Head of caudate nucleus (tissue), 42 donors: Measurements from ENCODE around the gene SOX12.
"Not testable (repeated sequence)": the region's sequence is repeated elsewhere in the genome, so short reads cannot be mapped to it uniquely, and the experiment has no call there.

Experiments used
- DNase-seq, 42 donors: peaks; one replicate each; pipeline versions ENCODE4 v3.0.0 to v3.0.0-alpha.2; 2020 to 2021; ENCODE audit warnings: mixed read lengths in 7 of 42
- intact Hi-C: fragments of 100-400 bp; cut with DNase I; formaldehyde crosslinking; loops from one replicate; pipeline ENCODE4 v1.15.0; 2022

The SOX12 gene

DNA sequence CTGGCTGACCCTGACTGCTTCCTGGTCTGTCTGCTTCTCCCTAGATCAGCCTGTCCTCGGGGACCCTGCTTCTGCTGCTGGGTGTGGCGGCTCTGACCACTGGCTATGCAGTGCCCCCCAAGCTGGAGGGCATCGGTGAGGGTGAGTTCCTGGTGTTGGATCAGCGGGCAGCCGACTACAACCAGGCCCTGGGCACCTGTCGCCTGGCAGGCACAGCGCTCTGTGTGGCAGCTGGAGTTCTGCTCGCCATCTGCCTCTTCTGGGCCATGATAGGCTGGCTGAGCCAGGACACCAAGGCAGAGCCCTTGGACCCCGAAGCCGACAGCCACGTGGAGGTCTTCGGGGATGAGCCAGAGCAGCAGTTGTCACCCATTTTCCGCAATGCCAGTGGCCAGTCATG, 27.8 kb downstream of the SOX12 start:
- intact Hi-C loops, result loop anchor here (5.0 to 10.0 kb wide), 3 partner anchors 54 to 292 kb away; partner anchors contain the start of genes RBCK1 and TBC1D20
- no peak for DNase-seq

DNA sequence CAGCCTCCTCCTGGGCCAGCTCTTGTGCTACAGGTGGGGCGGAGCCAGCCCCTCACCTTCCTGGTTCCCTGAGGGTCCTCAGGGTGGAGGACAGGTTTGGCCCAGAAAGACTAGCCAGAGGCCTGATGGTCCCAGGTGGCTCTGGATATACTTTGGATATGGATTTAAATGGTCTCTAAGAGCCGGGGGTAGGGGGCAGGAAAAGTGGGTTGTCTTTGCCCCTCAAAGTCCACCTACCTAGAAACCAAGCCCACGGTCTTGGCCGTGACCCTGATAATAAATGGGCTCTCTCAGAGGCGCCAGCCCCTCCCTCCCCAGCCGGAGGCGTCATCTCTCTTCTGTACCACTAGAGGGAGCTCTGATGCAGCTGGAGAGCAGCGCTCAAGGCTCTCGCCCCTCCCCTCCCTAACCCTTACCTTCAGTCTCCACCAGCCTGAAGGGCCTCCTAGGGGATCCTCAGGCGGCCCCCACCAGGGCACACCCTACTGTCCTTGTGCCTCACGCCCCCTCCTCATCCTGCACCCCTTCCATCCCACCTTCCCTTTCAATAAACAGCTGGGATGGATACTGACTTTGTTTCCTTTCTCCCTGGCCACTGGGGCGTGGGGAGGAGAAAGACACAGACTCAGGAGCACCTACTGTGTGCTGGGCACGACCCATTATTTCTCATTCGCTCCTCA, 29.1 kb downstream of the SOX12 start:
- peak; percentile 42 to 90 (median 78) for DNase-seq
- intact Hi-C loops, result loop anchor here (5.0 to 10.0 kb wide), 3 partner anchors 53 to 290 kb away; partner anchors contain the start of genes RBCK1 and TBC1D20

DNA sequence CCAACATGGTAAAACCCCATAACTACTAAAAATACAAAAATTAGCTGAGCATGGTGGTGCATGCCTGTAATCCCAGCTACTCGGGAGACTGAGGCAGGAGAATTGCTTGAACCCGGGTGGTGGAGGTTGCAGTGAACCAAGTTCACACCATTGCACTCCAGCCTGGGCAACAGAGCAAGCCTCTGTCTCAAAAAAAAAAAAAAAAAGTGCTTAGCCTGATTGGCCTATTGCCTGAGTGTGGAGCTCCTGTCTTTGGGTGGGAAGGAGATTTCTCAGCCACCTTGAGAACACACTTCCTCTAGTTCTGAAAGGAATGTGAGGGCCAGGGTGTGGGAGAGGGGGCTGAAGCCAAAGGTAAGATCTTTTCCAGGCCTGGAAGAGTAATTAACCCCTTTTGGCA, 30.8 kb downstream of the SOX12 start:
- not testable (repeated sequence) for DNase-seq
- intact Hi-C loops, result loop anchor here (5.0 to 10.0 kb wide), 2 partner anchors 121 to 289 kb away; no protein-coding TSS in a partner anchor

GRCh38 chr20:356745-357144, 31.4 kb downstream of the SOX12 start:
- intact Hi-C loops, result loop anchor here (5.0 to 10.0 kb wide), 2 partner anchors 121 to 288 kb away; no protein-coding TSS in a partner anchor
- DNase-seq, result no peak

DNA sequence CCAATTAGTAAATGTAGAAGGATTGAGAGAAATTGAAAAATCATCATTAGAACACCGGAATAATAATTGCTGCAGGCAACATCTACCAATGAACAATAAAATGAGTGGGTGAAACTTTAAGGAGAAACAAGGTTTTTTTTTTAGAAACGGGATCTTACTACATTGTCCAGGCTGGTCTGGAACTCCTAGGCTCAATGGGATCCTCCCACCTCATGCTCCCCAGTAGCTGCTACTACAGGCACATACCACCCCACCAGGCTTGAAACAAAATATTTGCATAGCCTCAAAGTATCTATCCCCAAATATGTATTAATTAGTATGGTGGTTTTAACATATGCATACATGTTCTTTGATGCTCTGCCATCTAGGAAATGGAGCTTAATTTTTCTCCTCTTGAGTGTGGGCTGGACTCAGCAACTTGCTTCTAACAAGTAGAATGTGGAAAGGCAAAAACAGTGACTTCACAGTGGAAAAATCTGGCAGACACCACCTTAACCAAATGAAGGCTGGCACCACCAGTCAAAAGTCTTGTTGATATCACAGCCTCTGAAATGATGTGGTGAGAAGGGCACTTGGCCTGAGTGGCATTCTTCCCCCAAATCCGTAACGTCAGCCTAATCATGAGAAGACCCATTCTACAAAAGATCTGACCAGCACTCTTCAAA, 33.7 kb downstream of the SOX12 start:
- no peak for DNase-seq

GRCh38 chr20:361561-361960, 36.2 kb downstream of the SOX12 start:
- intact Hi-C loops, result no loop called here

More for the DNA sequence above, 33.7 kb downstream of the SOX12 start:
- intact Hi-C loops, result loop anchor here (5.0 to 10.0 kb wide), 2 partner anchors 118 to 286 kb away; no protein-coding TSS in a partner anchor

DNA sequence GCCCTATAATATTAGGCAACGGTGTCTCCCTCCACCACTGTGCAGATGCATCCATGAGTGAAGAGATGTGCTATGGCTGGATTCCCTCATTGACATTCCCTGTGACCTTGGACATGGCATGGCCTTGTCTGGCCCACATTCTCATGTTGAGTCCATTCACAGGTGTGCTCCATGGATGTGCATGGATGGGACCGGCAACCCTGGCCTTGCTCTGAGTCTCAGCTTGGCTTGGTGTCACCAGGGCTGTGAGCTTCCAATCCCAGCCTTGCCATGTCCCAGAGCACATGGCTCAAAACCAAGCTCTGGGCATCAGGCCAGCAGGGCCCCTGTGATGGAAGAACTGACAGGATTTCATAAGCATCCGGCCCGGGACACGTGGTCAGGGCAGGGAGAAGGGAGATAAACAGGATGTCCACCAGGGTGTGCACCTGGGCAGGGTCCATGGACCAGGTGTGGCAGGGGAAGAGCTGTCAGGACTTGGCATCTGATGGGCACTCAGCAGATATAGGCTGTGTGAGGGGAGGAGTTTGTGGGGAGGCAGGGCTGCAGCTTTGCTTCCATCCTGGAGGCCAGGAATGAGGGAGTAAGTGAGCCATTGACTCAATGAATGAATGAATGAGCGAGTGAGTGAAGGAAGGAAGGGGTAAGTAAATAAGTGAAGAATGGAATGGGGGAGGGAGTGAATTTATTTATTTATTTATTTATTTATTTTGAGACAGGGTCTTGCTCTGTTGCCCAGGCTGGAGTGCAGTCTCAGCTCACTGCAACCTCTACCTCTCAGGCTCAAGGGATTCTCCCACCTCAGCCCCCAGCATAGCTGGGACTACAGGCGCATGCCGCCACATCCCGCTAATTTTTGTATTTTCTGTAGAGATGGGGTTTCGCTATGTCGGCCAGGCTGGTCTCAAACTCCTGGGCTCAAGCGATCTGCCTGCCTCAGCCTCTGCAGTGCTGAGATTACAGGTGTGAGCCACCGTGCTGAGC, 37.2 kb downstream of the SOX12 start:
- DNase-seq, result peak; percentile 34 to 87 (median 66)
- intact Hi-C loops, result no loop called here

More at GRCh38 chr20:361561-361960, 36.2 kb downstream of the SOX12 start:
- no peak for DNase-seq

DNA sequence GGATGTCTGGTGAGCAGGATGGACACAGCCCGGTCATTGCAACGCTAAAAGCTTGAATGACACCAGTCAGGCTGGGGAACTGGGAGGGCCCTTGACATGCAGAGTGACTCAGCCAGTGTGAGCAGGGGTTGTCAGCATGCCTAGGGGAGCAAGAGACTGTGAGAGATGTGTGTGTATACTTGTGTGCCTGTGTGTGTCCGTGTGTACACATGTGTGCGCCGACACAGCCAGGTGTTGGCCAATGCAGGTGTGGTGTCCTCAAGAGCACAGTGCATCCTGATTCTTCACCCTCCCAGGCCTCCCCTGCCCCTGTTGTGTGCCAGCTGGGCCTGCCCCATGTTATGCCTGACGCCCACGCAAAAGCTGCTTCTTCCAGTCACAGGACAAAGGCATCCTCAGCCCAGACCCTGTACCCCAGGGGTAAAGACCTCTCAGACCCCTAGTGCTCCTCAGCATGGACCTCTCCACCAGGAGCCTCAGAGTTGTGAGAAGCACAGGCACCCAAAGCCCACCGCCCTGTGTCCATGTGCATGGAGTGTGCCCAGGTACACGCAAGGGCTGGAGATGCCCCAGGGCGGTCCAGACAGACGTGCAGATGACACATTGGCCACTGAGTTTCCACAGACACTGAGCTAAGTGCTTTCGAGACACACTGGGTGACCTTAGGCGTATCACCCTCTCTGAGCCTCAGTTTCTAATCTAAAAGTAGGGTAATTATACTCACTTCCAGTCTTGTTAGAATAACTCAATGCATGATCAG, 38.1 kb downstream of the SOX12 start:
- intact Hi-C loops, result no loop called here
- no peak for DNase-seq

GRCh38 chr20:364905-365794, 39.8 kb downstream of the SOX12 start:
- no peak for DNase-seq
- intact Hi-C loops, result no loop called here

DNA sequence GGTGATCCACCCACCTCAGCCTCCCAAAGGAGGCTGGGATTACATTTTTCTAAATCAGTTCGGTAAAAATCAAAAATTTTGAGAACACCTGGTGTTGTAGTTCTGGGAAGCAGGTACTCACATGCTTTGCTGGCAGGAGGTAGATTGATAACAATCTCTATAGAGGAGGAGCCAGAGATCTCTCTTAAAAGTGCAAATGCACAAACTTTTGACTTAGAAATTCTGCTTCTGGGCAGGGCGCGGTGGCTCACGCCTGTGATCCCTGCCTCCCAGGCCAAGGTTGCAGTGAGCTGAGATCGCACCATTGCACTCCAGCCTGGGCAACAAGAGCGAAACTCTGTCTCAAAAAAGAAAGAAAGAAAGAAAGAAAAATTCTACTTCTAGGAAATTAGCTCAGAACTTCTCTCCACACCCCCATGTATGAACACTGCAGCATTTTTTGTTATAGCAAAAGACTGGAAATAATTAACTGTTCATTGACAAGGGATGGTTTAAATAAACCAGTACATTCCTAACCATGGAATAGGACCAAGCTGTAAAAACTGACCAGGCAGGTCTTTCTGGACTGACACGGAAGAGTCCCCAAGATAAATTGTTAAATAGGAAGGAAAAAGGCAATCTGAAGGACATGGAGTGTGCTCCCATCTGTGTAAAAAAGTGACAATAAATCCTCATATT, 40.8 kb downstream of the SOX12 start:
- intact Hi-C loops, result no loop called here
- DNase-seq, result no peak

DNA sequence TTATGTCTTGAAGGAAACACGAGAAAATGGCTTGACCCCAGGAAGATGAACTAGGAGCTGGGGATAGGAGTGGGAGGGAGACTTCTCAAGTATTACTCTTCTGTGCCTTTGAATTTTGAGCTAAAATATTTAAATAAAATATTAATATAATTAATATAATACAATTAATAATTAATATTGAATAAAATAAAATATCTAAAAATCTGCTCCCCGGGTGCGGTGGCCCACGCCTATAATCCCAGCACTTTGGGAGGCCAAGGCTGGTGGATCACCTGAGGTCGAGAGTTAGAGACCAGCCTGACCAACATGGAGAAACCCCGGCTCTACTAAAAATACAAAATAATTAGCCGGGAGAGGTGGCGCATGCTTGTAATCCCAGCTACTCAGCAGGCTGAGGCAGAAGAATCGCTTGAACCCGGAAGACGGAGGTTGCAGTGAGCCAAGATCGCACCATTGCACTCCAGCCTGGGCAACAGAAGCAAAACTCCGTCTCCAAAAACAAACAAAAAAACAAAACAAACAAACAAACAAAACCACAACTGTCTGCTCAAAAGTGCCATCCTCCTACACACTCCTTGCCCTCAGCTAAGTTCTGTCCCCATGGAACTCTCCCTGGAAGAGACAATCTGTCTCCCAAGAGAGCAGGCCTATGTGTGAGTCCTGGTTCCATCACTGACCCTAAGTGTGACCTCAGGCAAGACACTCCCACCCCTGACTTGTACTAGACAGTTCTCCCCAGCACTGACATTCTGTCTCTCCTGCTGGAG, 41.5 kb downstream of the SOX12 start:
- intact Hi-C loops, result no loop called here
- DNase-seq, result no peak

DNA sequence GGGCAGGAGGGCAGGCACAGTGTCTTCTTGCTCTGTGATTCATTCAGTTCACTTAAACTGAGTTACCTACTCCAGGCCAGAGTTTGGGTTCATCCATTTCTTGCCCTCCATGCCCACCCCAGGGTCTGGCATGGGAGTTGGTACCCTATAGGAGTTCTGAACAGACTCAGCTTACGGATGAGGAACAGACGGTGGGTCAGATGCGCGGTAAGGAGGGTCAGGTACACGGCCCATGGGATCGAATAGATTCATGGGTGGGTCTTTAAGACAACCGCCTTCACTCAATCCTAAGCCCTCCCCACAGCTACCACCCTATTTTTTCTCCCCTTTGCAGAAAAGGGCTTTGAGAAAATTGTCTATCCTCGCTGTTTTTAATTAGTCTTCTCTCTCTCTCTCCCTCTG, 42.1 kb downstream of the SOX12 start:
- no peak for DNase-seq
- intact Hi-C loops, result no loop called here

DNA sequence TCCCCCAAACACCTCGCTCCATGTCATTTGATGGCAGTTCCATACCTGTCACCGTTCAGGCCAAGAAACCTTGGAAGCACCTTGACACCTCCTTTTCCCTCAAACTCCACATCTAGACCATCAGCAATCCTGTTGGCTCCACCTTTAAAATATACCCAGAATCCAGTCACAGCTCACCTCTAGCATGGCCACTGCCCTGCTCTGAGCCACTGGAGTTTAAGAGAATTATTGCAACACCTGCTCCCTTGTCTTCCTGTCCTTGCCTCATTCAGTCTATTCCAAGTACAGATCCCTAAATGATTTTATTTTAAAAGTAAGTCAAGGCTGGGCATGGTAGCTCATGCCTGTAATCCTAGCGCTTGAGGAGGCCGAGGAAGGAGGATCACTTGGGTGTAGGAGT, 43.6 kb downstream of the SOX12 start:
- intact Hi-C loops, result no loop called here
- no peak for DNase-seq

DNA sequence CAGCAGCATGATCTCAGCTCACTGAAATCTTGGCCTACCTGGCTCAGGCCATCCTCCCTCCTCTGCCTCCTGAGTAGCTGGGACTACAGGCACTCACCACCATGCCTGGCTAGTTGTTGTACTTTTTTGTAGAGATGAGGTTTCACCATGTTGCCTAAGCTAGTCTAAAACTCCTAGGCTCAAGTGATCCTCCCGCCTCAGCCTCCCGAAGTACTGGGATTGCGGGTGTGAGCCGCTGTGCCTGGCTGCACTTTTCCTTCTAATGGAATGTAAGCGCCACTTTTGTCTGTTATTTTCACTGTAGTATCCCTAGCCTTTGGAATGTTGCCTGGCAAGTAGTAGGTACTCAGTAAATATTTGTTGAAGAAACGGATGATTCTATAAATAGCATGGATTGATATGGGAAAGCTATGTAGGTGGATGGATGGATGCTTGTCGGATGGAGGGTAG, 44.8 kb downstream of the SOX12 start:
- intact Hi-C loops, result no loop called here
- DNase-seq, result no peak

GRCh38 chr20:370977-371754, 45.8 kb downstream of the SOX12 start:
- intact Hi-C loops, result no loop called here
- DNase-seq, result no peak
